HepG2 (cell line): Measurements from ENCODE around the gene FERMT2. TPM values are rescaled to one million over a fixed set of nuclear protein-coding genes. Genes with fewer than 3 reads are reported as not detected.
A peak's percentile ranks its signal among the peaks of the same experiment; 100 is the strongest.

Source experiments
- E2F2 ChIP-seq: sonication (generic); formaldehyde crosslinking; IDR thresholded peaks from 2 replicates; pipeline ENCODE4 v1.4.0; 2020; ENCODE audit warnings: missing genetic modification reagents, borderline replicate concordance
- EED ChIP-seq: sonication (generic); formaldehyde crosslinking; IDR thresholded peaks from 2 replicates; pipeline ENCODE4 v1.5.0; 2020; ENCODE audit warnings: mild to moderate bottlenecking, missing genetic modification reagents
- GATA4 ChIP-seq: sonication (generic); IDR thresholded peaks from 2 replicates; pipeline ENCODE4 v1.6.1; 2016; ENCODE audit warnings: antibody characterized with exemption, low read depth, borderline replicate concordance
- KDM3A ChIP-seq: IDR thresholded peaks from 2 replicates; pipeline ENCODE4 v1.6.1; 2018; ENCODE audit warnings: low read depth, missing compliant biosample characterization
- KLF9 ChIP-seq: IDR thresholded peaks from 2 replicates; pipeline ENCODE4 v1.6.1; 2016; ENCODE audit warnings: low read depth
- KMT2B ChIP-seq: IDR thresholded peaks from 2 replicates; pipeline ENCODE4 v1.6.1; 2016; ENCODE audit warnings: missing genetic modification reagents, missing compliant biosample characterization
- LBX2 ChIP-seq: sonication (generic); formaldehyde crosslinking; IDR thresholded peaks from 2 replicates; pipeline ENCODE4 v1.5.0; 2020; ENCODE audit warnings: missing genetic modification reagents, mild to moderate bottlenecking, borderline replicate concordance
- MED1 ChIP-seq: sonication (generic); formaldehyde crosslinking; IDR thresholded peaks from 2 replicates; pipeline ENCODE4 v1.4.0; 2020; ENCODE audit warnings: missing genetic modification reagents
- NKX3-1 ChIP-seq: sonication (generic); formaldehyde crosslinking; IDR thresholded peaks from 2 replicates; pipeline ENCODE4 v1.5.0; 2020; ENCODE audit warnings: missing genetic modification reagents
- POGZ ChIP-seq: sonication (generic); formaldehyde crosslinking; IDR thresholded peaks from 2 replicates; pipeline ENCODE4 v1.4.0; 2020; ENCODE audit warnings: mild to moderate bottlenecking, missing genetic modification reagents
- RCOR2 ChIP-seq: IDR thresholded peaks from 2 replicates; pipeline ENCODE4 v1.6.1; 2016; ENCODE audit warnings: missing biosample characterization, missing genetic modification reagents
- TRIM24 ChIP-seq: sonication (generic); formaldehyde crosslinking; IDR thresholded peaks from 2 replicates; pipeline ENCODE4 v1.8.0; 2022; ENCODE audit warnings: mild to moderate bottlenecking, missing genetic modification reagents
- YEATS4 ChIP-seq: sonication (generic); formaldehyde crosslinking; IDR thresholded peaks from 2 replicates; pipeline ENCODE4 v1.4.0; 2020; ENCODE audit warnings: missing genetic modification reagents, borderline replicate concordance
- ZBTB43 ChIP-seq: sonication (generic); formaldehyde crosslinking; conservative IDR thresholded peaks from 2 replicates; pipeline ENCODE4 v1.4.0; 2020; ENCODE audit warnings: missing genetic modification reagents
- ZNF276 ChIP-seq: sonication (generic); formaldehyde crosslinking; IDR thresholded peaks from 2 replicates; pipeline ENCODE4 v1.4.0; 2020; ENCODE audit warnings: mild to moderate bottlenecking, low read depth, missing genetic modification reagents
- ZNF503 ChIP-seq: sonication (generic); formaldehyde crosslinking; IDR thresholded peaks from 2 replicates; pipeline ENCODE4 v1.4.0; 2020; ENCODE audit warnings: missing genetic modification reagents
- ZNF563 ChIP-seq: sonication (generic); formaldehyde crosslinking; IDR thresholded peaks from 2 replicates; pipeline ENCODE4 v1.8.0; 2022; ENCODE audit warnings: mild to moderate bottlenecking, moderate library complexity, missing genetic modification reagents
- polyA plus RNA-seq, 8 experiments: library from polyadenylated mRNA; depleted of rRNA in 3 of 8; stranded (reverse) in 7 of 8; unstranded in 1 of 8; fragments of >200 nt; fragmentation: Illumina TruSeq in 4 of 8; extraction: Trizol in 4 of 8; gene quantifications; 2 replicates each; pipeline versions ENCODE4 v1.2.1 to v1.2.3, GENCODE V29; 2011 to 2016; ENCODE audit warnings: low read depth in 4 of 8, missing spikeins in 1 of 8, mixed read lengths in 1 of 8; ENCODE audit not compliant: insufficient read depth in 1 of 8
- total RNA-seq, 5 experiments: library from RNA; depleted of rRNA; stranded (reverse); fragments of >200 nt; fragmentation: Illumina TruSeq; extraction: Trizol; gene quantifications; 2 replicates each; pipeline ENCODE4 v1.2.3, GENCODE V29; 2016; ENCODE audit warnings: low read depth in 1 of 5
- TF ChIP-seq, protein P1 (sequence below): IDR thresholded peaks from 2 replicates; pipeline ENCODE4 v1.6.1; 2018; ENCODE audit warnings: missing genetic modification reagents, mild to moderate bottlenecking, missing compliant biosample characterization

FERMT2 gene
- total and polyA plus RNA-seq, 2 of the 13 experiments (the other 11 are each of a cell fraction or from before 2014, with no cell fraction given) = 36.2 to 60.4 TPM

GRCh38 chr14:52821805-52822250 lies 129.0 kb downstream of the FERMT2 start (continued):
- peak; percentile 77; the same call in 1 of the 2 replicates for TF ChIP-seq GATA4
- peak; percentile 83 for TF ChIP-seq ZNF503 (CRISPR knock-in tag)
- TF ChIP-seq LBX2 (CRISPR knock-in tag) = no peak
- peak; percentile 80 for TF ChIP-seq POGZ (CRISPR knock-in tag)
- 0 out of 2 replicates have a peak, but pooled peaks have one; percentile 52 for TF ChIP-seq TRIM24
- peak; percentile 92 for TF ChIP-seq ZBTB43 (CRISPR knock-in tag)
- no peak for TF ChIP-seq ZNF276 (CRISPR knock-in tag)
- no peak for TF ChIP-seq KLF9 (CRISPR knock-in tag)
- TF ChIP-seq RCOR2 (CRISPR knock-in tag) = peak; percentile 98
- TF ChIP-seq EED (CRISPR knock-in tag) = no peak
- TF ChIP-seq KMT2B = peak; percentile 56; the same call in 1 of the 2 replicates
- TF ChIP-seq NKX3-1 (CRISPR knock-in tag) = no peak; the same call in 1 of the 2 replicates
- TF ChIP-seq, protein P1, sequence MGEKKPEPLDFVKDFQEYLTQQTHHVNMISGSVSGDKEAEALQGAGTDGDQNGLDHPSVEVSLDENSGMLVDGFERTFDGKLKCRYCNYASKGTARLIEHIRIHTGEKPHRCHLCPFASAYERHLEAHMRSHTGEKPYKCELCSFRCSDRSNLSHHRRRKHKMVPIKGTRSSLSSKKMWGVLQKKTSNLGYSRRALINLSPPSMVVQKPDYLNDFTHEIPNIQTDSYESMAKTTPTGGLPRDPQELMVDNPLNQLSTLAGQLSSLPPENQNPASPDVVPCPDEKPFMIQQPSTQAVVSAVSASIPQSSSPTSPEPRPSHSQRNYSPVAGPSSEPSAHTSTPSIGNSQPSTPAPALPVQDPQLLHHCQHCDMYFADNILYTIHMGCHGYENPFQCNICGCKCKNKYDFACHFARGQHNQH (CRISPR knock-in tag) = no peak; the same call in none of the 2 replicates
- peak; percentile 98 for TF ChIP-seq MED1
- TF ChIP-seq KDM3A (CRISPR knock-in tag) = peak; percentile 45; the same call in 1 of the 2 replicates
- TF ChIP-seq YEATS4 (CRISPR knock-in tag) = peak; percentile 69; the same call in 1 of the 2 replicates
- no peak for TF ChIP-seq E2F2
- TF ChIP-seq ZNF563 (CRISPR knock-in tag) = no peak
